Mammary epithelial cell (primary cell): ENCODE results near the gene RGS4.

Source experiments
- EZH2 ChIP-seq: IDR thresholded peaks from 2 replicates; pipeline ENCODE4 v1.6.1; 2012; ENCODE audit warnings: low read length, inconsistent platforms, borderline replicate concordance
- TF ChIP-seq, protein P1 (sequence below), 2 donors: IDR thresholded peaks in 1 of 2; conservative IDR thresholded peaks in 1 of 2; 2 replicates each; pipeline ENCODE4 v1.5.1; 2011 to 2012; ENCODE audit warnings: inconsistent platforms in 2 of 2, low read length in 2 of 2, mild to moderate bottlenecking in 2 of 2, control low read depth in 1 of 2, low read depth in 1 of 2; ENCODE audit not compliant: insufficient read depth in 1 of 2; ENCODE audit errors: extremely low read depth in 1 of 2

GRCh38 chr1:163093169-163093568, 24.0 kb downstream of the RGS4 start:
- TF ChIP-seq EZH2, result no peak
- TF ChIP-seq, protein P1, sequence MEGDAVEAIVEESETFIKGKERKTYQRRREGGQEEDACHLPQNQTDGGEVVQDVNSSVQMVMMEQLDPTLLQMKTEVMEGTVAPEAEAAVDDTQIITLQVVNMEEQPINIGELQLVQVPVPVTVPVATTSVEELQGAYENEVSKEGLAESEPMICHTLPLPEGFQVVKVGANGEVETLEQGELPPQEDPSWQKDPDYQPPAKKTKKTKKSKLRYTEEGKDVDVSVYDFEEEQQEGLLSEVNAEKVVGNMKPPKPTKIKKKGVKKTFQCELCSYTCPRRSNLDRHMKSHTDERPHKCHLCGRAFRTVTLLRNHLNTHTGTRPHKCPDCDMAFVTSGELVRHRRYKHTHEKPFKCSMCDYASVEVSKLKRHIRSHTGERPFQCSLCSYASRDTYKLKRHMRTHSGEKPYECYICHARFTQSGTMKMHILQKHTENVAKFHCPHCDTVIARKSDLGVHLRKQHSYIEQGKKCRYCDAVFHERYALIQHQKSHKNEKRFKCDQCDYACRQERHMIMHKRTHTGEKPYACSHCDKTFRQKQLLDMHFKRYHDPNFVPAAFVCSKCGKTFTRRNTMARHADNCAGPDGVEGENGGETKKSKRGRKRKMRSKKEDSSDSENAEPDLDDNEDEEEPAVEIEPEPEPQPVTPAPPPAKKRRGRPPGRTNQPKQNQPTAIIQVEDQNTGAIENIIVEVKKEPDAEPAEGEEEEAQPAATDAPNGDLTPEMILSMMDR (conservative IDR thresholded peaks at IDR 0.05 in 1 of 2, IDR thresholded peaks at IDR 0.05 in 1 of 2; ENCODE audit: extremely low read depth in 1 of 2, insufficient read depth in 1 of 2, low read depth in 1 of 2, low read length in 2 of 2), result no peak
